GM12878 (cell line): ENCODE data around the gene TMPRSS4. TPM values are rescaled to one million over a fixed set of nuclear protein-coding genes. Genes with fewer than 3 reads are reported as not detected.

Experiments
- ATAC-seq: fragments of 200-7000 bp; cut with Tn5 transposase; 3 replicates; pipeline ENCODE4 v1.9.1; 2020; ENCODE audit warnings: mild to moderate bottlenecking, moderate library complexity
- BruUV-seq: library from RNA; stranded (reverse); fragments of 400-500 nt; replicated peaks from 2 replicates; lab custom pipeline; 2021; lab: Mats Ljungman, UMichigan
- CTCF ChIA-PET: fragments of 300-600 bp; sonication (Branson Sonifier 250); formaldehyde crosslinking; extraction: SDS; loops from one replicate; lab custom pipeline; 2021; ENCODE audit warnings: inconsistent platforms; lab: Yijun Ruan, JAX
- POLR2A ChIA-PET: fragments of 350-600 bp; formaldehyde crosslinking; extraction: SDS; loops from one replicate; lab custom pipeline; 2021; ENCODE audit warnings: inconsistent platforms; lab: Charles Lee
- RAD21 ChIA-PET: fragments of 300-600 bp; sonication (Branson Sonifier 250); formaldehyde crosslinking; loops from one replicate; lab custom pipeline; 2023; ENCODE audit warnings: antibody characterized with exemption; ENCODE audit not compliant: unreplicated experiment; lab: Charles Lee
- SMC1A ChIA-PET: fragments of 300-600 bp; sonication (Branson Sonifier 250); formaldehyde crosslinking; loops from one replicate; lab custom pipeline; 2023; ENCODE audit not compliant: unreplicated experiment, uncharacterized antibody; lab: Charles Lee
- DNase-seq: peaks from one replicate; pipeline ENCODE4 v3.0.0-alpha.2; 2011; ENCODE audit warnings: low read depth, low spot score
- FAIRE-seq: peaks from 3 replicates; lab custom pipeline; 2011; peaks lifted over from hg19 to GRCh38; lab: Jason Lieb, UNC
- H2AFZ ChIP-seq: 2 replicates; pipeline ENCODE4 v1.6.0; 2011; ENCODE audit warnings: low read depth, low read length, control low read depth; ENCODE audit not compliant: control insufficient read depth
- H3K27ac ChIP-seq: 2 replicates; pipeline ENCODE4 v1.5.1; 2011; ENCODE audit warnings: control low read depth; ENCODE audit not compliant: control insufficient read depth, insufficient read depth
- H3K27me3 ChIP-seq, 2 experiments: replicated peaks in 1 of 2; 2 replicates each; pipeline versions ENCODE4 v1.6.0 to v1.6.1; 2011; ENCODE audit warnings: low read length in 1 of 2; ENCODE audit not compliant: control insufficient read depth in 2 of 2, insufficient read depth in 2 of 2
- H3K36me3 ChIP-seq, 2 experiments: 2 replicates each; pipeline ENCODE4 v1.5.1; 2011; ENCODE audit warnings: low read length in 1 of 2; ENCODE audit not compliant: control insufficient read depth in 2 of 2, insufficient read depth in 2 of 2
- H3K4me1 ChIP-seq: 2 replicates; pipeline ENCODE4 v1.6.1; 2011; ENCODE audit warnings: mild to moderate bottlenecking, low read length, moderate library complexity, mixed read lengths; ENCODE audit not compliant: control insufficient read depth, insufficient read depth
- H3K4me2 ChIP-seq: 2 replicates; pipeline ENCODE4 v1.6.0; 2011; ENCODE audit warnings: control low read depth; ENCODE audit not compliant: control insufficient read depth, insufficient read depth
- H3K4me3 ChIP-seq: fragments of 200-600 bp; sonication (generic); 2 replicates; pipeline ENCODE4 v1.5.1; 2016
- H3K79me2 ChIP-seq: 2 replicates; pipeline ENCODE4 v1.6.0; 2011; ENCODE audit warnings: low read length; ENCODE audit not compliant: control insufficient read depth, insufficient read depth
- H3K9ac ChIP-seq: 2 replicates; pipeline ENCODE4 v1.8.0; 2011; ENCODE audit warnings: low read length, control low read depth, mixed read lengths; ENCODE audit not compliant: control insufficient read depth, insufficient read depth
- H3K9me3 ChIP-seq: replicated peaks from 3 replicates; pipeline ENCODE4 v1.5.1; 2011; ENCODE audit warnings: mild to moderate bottlenecking, low read length; ENCODE audit not compliant: control insufficient read depth, insufficient read depth
- H4K20me1 ChIP-seq: 2 replicates; pipeline ENCODE4 v1.6.0; 2011; ENCODE audit not compliant: control insufficient read depth, insufficient read depth
- ASH2L ChIP-seq: fragments of 300-600, 200-600 bp; sonication (generic); IDR thresholded peaks from 2 replicates; pipeline ENCODE4 v1.6.1; 2017; ENCODE audit warnings: low read depth, mild to moderate bottlenecking, borderline replicate concordance
- ATF3 ChIP-seq: IDR thresholded peaks from 2 replicates; pipeline ENCODE4 v1.6.1; 2011; ENCODE audit warnings: low read depth, mild to moderate bottlenecking, low read length, moderate library complexity, borderline replicate concordance; ENCODE audit errors: extremely low read depth
- BHLHE40 ChIP-seq, 2 experiments: fragments of 450-650 bp in 1 of 2; IDR thresholded peaks; 2 replicates each; pipeline ENCODE4 v1.6.1; 2011 to 2017; ENCODE audit warnings: low read depth in 2 of 2, borderline replicate concordance in 1 of 2, improper control_type of control experiment in 1 of 2, low read length in 1 of 2, mild to moderate bottlenecking in 1 of 2
- ELK1 ChIP-seq: IDR thresholded peaks from 2 replicates; pipeline ENCODE4 v1.6.1; 2012; ENCODE audit warnings: low read depth, low read length, improper control_type of control experiment
- ESRRA ChIP-seq: IDR thresholded peaks from 2 replicates; pipeline ENCODE4 v1.6.1; 2012; ENCODE audit warnings: mild to moderate bottlenecking, low read length, improper control_type of control experiment
- GABPA ChIP-seq: IDR thresholded peaks from 2 replicates; pipeline ENCODE4 v1.6.1; 2014; ENCODE audit warnings: antibody characterized with exemption, low read depth, mild to moderate bottlenecking, inconsistent platforms
- IRF3 ChIP-seq: fragments of 450-650 bp; IDR thresholded peaks from 2 replicates; pipeline ENCODE4 v1.6.1; 2014; ENCODE audit warnings: mild to moderate bottlenecking
- POLR2A ChIP-seq: IDR thresholded peaks from 2 replicates; pipeline ENCODE4 v1.6.1; 2011; ENCODE audit warnings: low read depth, mild to moderate bottlenecking, low read length
- RELB ChIP-seq: fragments of 450-650 bp; IDR thresholded peaks from 2 replicates; pipeline ENCODE4 v1.6.1; 2017; ENCODE audit warnings: low read depth, mild to moderate bottlenecking, moderate library complexity
- SUZ12 ChIP-seq: fragments of 200-600 bp; sonication (generic); IDR thresholded peaks from one replicate; pipeline ENCODE4 v1.6.1; 2018; ENCODE audit warnings: antibody characterized with exemption, mild to moderate bottlenecking; ENCODE audit not compliant: unreplicated experiment
- ZBED1 ChIP-seq: IDR thresholded peaks from 2 replicates; pipeline ENCODE4 v1.6.1; 2016; ENCODE audit warnings: borderline replicate concordance
- ZBTB4 ChIP-seq: fragments of 450-650 bp; formaldehyde crosslinking; IDR thresholded peaks from 2 replicates; pipeline ENCODE4 v1.4.0; 2022; ENCODE audit warnings: mild to moderate bottlenecking, moderate library complexity
- WGBS: methylation state at CpG from one replicate; pipeline ENCODE4 v1.1.6; 2016; ENCODE audit warnings: low lambda C conversion rate; ENCODE audit not compliant: insufficient replicate concordance, insufficient coverage; ENCODE audit errors: missing lambda C conversion rate; 5-methylcytosine and 5-hydroxymethylcytosine counted together
- in situ Hi-C: fragments of 300-500 bp; cut with MboI; formaldehyde crosslinking; loops from 9 replicates; pipeline ENCODE4 v1.14.3; 2018; ENCODE audit warnings: mixed read lengths
- intact Hi-C: fragments of 100-400 bp; cut with micrococcal nuclease; formaldehyde crosslinking; loops from one replicate; pipeline ENCODE4 v1.14.2; 2022; ENCODE audit not compliant: unreplicated experiment
- polyA plus RNA-seq, 11 experiments: library from polyadenylated mRNA; depleted of rRNA in 4 of 11; unstranded in 6 of 11; stranded (reverse) in 5 of 11; fragments of >200 nt; fragmentation: Nextera tagmentation in 4 of 11; fragmentation: Illumina TruSeq in 1 of 11; extraction: Ambion mirVana in 4 of 11; extraction: Trizol in 1 of 11; gene quantifications; 1 replicate in 1 of 11; 2 replicates in 10 of 11; pipeline versions ENCODE4 v1.2.1 to v1.2.3, GENCODE V29; 2011 to 2016; ENCODE audit warnings: inconsistent platforms in 2 of 11, missing spikeins in 2 of 11, low read depth in 1 of 11
- total RNA-seq, 4 experiments: library from RNA; depleted of rRNA in 3 of 4; stranded (reverse); fragments of >200 nt in 3 of 4; fragmentation: Illumina TruSeq in 1 of 4; extraction: Trizol in 1 of 4; gene quantifications; 2 replicates each; pipeline versions ENCODE4 v1.2.1 to v1.2.3, GENCODE V29; 2013 to 2021

The TMPRSS4 gene
- total and polyA plus RNA-seq, 10 of the 15 experiments (the other 5 are each of a cell fraction or from before 2014, with no cell fraction given), result 0.14 to 0.26 TPM; not detected in 8

- FAIRE-seq (no peak), DNase-seq (no peak), ATAC-seq (peak; percentile 44; the same call in 2 of the 3 replicates)
- intact Hi-C loops (no loop called here), in situ Hi-C loops (no loop called here)
- ChIA-PET SMC1A (interaction anchor here (0.8 to 1.4 kb wide), 3 partner anchors 28 to 107 kb away, joined by 4 read pairs; partner anchors contain the start of gene JAML), RAD21 (no interaction called here), CTCF (interaction anchor here (1.1 to 4.8 kb wide), 4 partner anchors 11 to 23 kb away, joined by 3 to 37 read pairs (median 12); no protein-coding TSS in a partner anchor), POLR2A (no interaction called here)
- Histone ChIP-seq H2AFZ (no peak overlapping the region), H3K27ac (no peak overlapping the region), H3K27me3 (peaks cover 26 to 29% of the 10 kb centered on the region in 2 experiments), H3K9me3 (no peaks in the 10 kb centered on the region), H3K36me3 (no peaks in the 10 kb centered on the region), H3K4me3 (no peak overlapping the region), H4K20me1 (no peaks in the 10 kb centered on the region), H3K79me2 (no peaks in the 10 kb centered on the region), H3K9ac (no peak overlapping the region), H3K4me2 (no peak overlapping the region), H3K4me1 (no peaks in the 10 kb centered on the region)
- WGBS, result 13% methylated on average over 20 of the region's 21 CpGs
- BruUV-seq, result no TSS peak
- TF ChIP-seq BHLHE40 (IDR thresholded peaks at IDR 0.05; ENCODE audit: borderline replicate concordance in 1 of 2, low read depth in 2 of 2, low read length in 1 of 2) (no peak), GABPA (no peak), POLR2A (no peak), RELB (no peak), ESRRA (no peak), ASH2L (no peak), ZBED1 (no peak), IRF3 (no peak), ELK1 (no peak), ZBTB4 (CRISPR knock-in tag) (no peak), ATF3 (no peak), SUZ12 (no peak)
Observed at GRCh38 chr11:118156531-118157185, 79.8 kb downstream of the TMPRSS4 start.
